GM12878 (cell line): ENCODE data around the gene MEIS2. TPM values are rescaled to one million over a fixed set of nuclear protein-coding genes. Genes with fewer than 3 reads are reported as not detected.

Experiments used
- ATF2 ChIP-seq: IDR thresholded peaks from 2 replicates; pipeline ENCODE4 v1.6.1; 2012; ENCODE audit warnings: low read length, inconsistent platforms
- BCL11A ChIP-seq: IDR thresholded peaks from 2 replicates; pipeline ENCODE4 v1.6.1; 2011; ENCODE audit warnings: low read depth, low read length
- BCLAF1 ChIP-seq: fragments of 450-650 bp; IDR thresholded peaks from 2 replicates; pipeline ENCODE4 v1.6.1; 2017; ENCODE audit warnings: antibody characterized with exemption, mild to moderate bottlenecking, moderate library complexity
- BRCA1 ChIP-seq: IDR thresholded peaks from 2 replicates; pipeline ENCODE4 v1.6.1; 2011; ENCODE audit warnings: low read depth, low read length, improper control_type of control experiment
- CEBPB ChIP-seq, 2 experiments: fragments of 150-350 bp in 1 of 2; IDR thresholded peaks; 2 replicates each; pipeline ENCODE4 v1.6.1; 2012 to 2014; ENCODE audit warnings: low read depth in 2 of 2, low read length in 2 of 2, borderline replicate concordance in 1 of 2, inconsistent platforms in 1 of 2
- CREB1 ChIP-seq: IDR thresholded peaks from 2 replicates; pipeline ENCODE4 v1.6.1; 2012; ENCODE audit warnings: low read depth, mild to moderate bottlenecking, inconsistent platforms
- ETV6 ChIP-seq, 2 experiments: fragments of 450-650 bp in 1 of 2; IDR thresholded peaks in 1 of 2; conservative IDR thresholded peaks in 1 of 2; 2 replicates each; pipeline ENCODE4 v1.6.1; 2014; ENCODE audit warnings: antibody characterized with exemption in 1 of 2, borderline replicate concordance in 1 of 2, low read depth in 1 of 2, mild to moderate bottlenecking in 1 of 2, moderate library complexity in 1 of 2
- EZH2 ChIP-seq: IDR thresholded peaks from 2 replicates; pipeline ENCODE4 v1.6.1; 2012; ENCODE audit warnings: low read depth, mild to moderate bottlenecking, control low read depth, inconsistent platforms, low read length, borderline replicate concordance; ENCODE audit not compliant: control insufficient read depth
- HDAC6 ChIP-seq: fragments of 200-600 bp; sonication (generic); IDR thresholded peaks from one replicate; pipeline ENCODE4 v1.8.0; 2017; ENCODE audit warnings: antibody characterized with exemption; ENCODE audit not compliant: unreplicated experiment
- HDGF ChIP-seq: fragments of 450-650 bp; IDR thresholded peaks from 2 replicates; pipeline ENCODE4 v1.6.1; 2016; ENCODE audit warnings: antibody characterized with exemption
- MYC ChIP-seq: IDR thresholded peaks from 2 replicates; pipeline ENCODE4 v1.6.1; 2011; ENCODE audit warnings: mild to moderate bottlenecking, low read length, moderate library complexity, inconsistent platforms; ENCODE audit not compliant: insufficient read depth, insufficient replicate concordance, insufficient read length, severe bottlenecking
- NR2F1 ChIP-seq: fragments of 450-650 bp; conservative IDR thresholded peaks from 2 replicates; pipeline ENCODE4 v1.6.1; 2017; ENCODE audit warnings: mild to moderate bottlenecking
- PBX3 ChIP-seq: IDR thresholded peaks from 2 replicates; pipeline ENCODE4 v1.6.1; 2011; ENCODE audit warnings: mild to moderate bottlenecking, low read depth, low read length, moderate library complexity; ENCODE audit not compliant: insufficient replicate concordance
- RCOR1 ChIP-seq: conservative IDR thresholded peaks from 2 replicates; pipeline ENCODE4 v1.6.1; 2012; ENCODE audit warnings: low read depth, low read length, improper control_type of control experiment
- RFX5 ChIP-seq: IDR thresholded peaks from 2 replicates; pipeline ENCODE4 v1.6.1; 2011; ENCODE audit warnings: low read depth, low read length, improper control_type of control experiment
- SMAD1 ChIP-seq: fragments of 450-650 bp; IDR thresholded peaks from 2 replicates; pipeline ENCODE4 v1.6.1; 2018; ENCODE audit warnings: mild to moderate bottlenecking, low read depth; ENCODE audit not compliant: partially characterized antibody
- SMAD5 ChIP-seq: IDR thresholded peaks from 2 replicates; pipeline ENCODE4 v1.6.1; 2016; ENCODE audit warnings: antibody characterized with exemption, low read depth
- SMC3 ChIP-seq: IDR thresholded peaks from 2 replicates; pipeline ENCODE4 v1.6.1; 2011; ENCODE audit warnings: low read length, improper control_type of control experiment, borderline replicate concordance
- TAF1 ChIP-seq: IDR thresholded peaks from 2 replicates; pipeline ENCODE4 v1.6.1; 2011; ENCODE audit warnings: mild to moderate bottlenecking, low read depth, low read length, borderline replicate concordance
- TARDBP ChIP-seq: IDR thresholded peaks from 2 replicates; pipeline ENCODE4 v1.6.1; 2016; ENCODE audit warnings: borderline replicate concordance
- TBL1XR1 ChIP-seq: IDR thresholded peaks from 2 replicates; pipeline ENCODE4 v1.6.1; 2012; ENCODE audit warnings: low read depth, low read length, improper control_type of control experiment
- TCF12 ChIP-seq: IDR thresholded peaks from 2 replicates; pipeline ENCODE4 v1.6.1; 2011; ENCODE audit warnings: low read depth, mild to moderate bottlenecking, low read length
- ZSCAN29 ChIP-seq: fragments of 450-650 bp; IDR thresholded peaks from 2 replicates; pipeline ENCODE4 v1.6.1; 2017; ENCODE audit warnings: mild to moderate bottlenecking, moderate library complexity
- polyA plus RNA-seq, 11 experiments: library from polyadenylated mRNA; depleted of rRNA in 4 of 11; unstranded in 6 of 11; stranded (reverse) in 5 of 11; fragments of >200 nt; fragmentation: Nextera tagmentation in 4 of 11; fragmentation: Illumina TruSeq in 1 of 11; extraction: Ambion mirVana in 4 of 11; extraction: Trizol in 1 of 11; gene quantifications; 1 replicate in 1 of 11; 2 replicates in 10 of 11; pipeline versions ENCODE4 v1.2.1 to v1.2.3, GENCODE V29; 2011 to 2016; ENCODE audit warnings: inconsistent platforms in 2 of 11, missing spikeins in 2 of 11, low read depth in 1 of 11
- total RNA-seq, 4 experiments: library from RNA; depleted of rRNA in 3 of 4; stranded (reverse); fragments of >200 nt in 3 of 4; fragmentation: Illumina TruSeq in 1 of 4; extraction: Trizol in 1 of 4; gene quantifications; 2 replicates each; pipeline versions ENCODE4 v1.2.1 to v1.2.3, GENCODE V29; 2013 to 2021

The MEIS2 gene
- total and polyA plus RNA-seq, 10 of the 15 experiments (the other 5 are each of a cell fraction or from before 2014, with no cell fraction given) = 9.2 to 54.0 (median 20.4) TPM

- TF ChIP-seq ETV6 (conservative IDR thresholded peaks at IDR 0.05 in 1 of 2, IDR thresholded peaks at IDR 0.05 in 1 of 2; ENCODE audit: borderline replicate concordance in 1 of 2, low read depth in 1 of 2) = no peak
- no peak for TF ChIP-seq RFX5
- TF ChIP-seq HDGF = no peak
- TF ChIP-seq BRCA1 = no peak
- no peak for TF ChIP-seq EZH2
- TF ChIP-seq TCF12 = no peak
- TF ChIP-seq MYC = no peak
- TF ChIP-seq SMAD1 = no peak
- TF ChIP-seq CREB1 = no peak
- no peak for TF ChIP-seq HDAC6
- TF ChIP-seq ATF2 = no peak
- TF ChIP-seq SMC3 = peak; percentile 97
- TF ChIP-seq NR2F1 = no peak
- TF ChIP-seq TBL1XR1 = no peak
- TF ChIP-seq RCOR1 = no peak
- TF ChIP-seq BCL11A = no peak
- no peak for TF ChIP-seq TARDBP
- no peak for TF ChIP-seq ZSCAN29
- TF ChIP-seq TAF1 = no peak
- TF ChIP-seq CEBPB (IDR thresholded peaks at IDR 0.05; ENCODE audit: borderline replicate concordance in 1 of 2, low read depth in 2 of 2, low read length in 2 of 2) = no peak
- no peak for TF ChIP-seq SMAD5
- TF ChIP-seq PBX3 = no peak
- no peak for TF ChIP-seq BCLAF1
Measured at GRCh38 chr15:37106490-37107001, 6.2 kb upstream of the MEIS2 start (continued).
